Adrenal gland (tissue), 5 donors: ENCODE measurements around the gene TMEM231.

Experiments used
- CTCF ChIP-seq, 6 experiments: fragments of 450-650 bp in 4 of 6; fragments of 200-600 bp in 2 of 6; sonication (generic) in 1 of 6; IDR thresholded peaks; 1 replicate in 5 of 6; 2 replicates in 1 of 6; pipeline versions ENCODE4 v1.5.1 to v1.8.0; 2016 to 2021; ENCODE audit warnings: antibody characterized with exemption in 6 of 6, mild to moderate bottlenecking in 2 of 6, moderate library complexity in 1 of 6
- POLR2A ChIP-seq, 2 donors: fragments of 450-650 bp; IDR thresholded peaks; one replicate each; pipeline ENCODE4 v1.6.1; 2017; ENCODE audit warnings: antibody characterized with exemption in 2 of 2, mild to moderate bottlenecking in 2 of 2, moderate library complexity in 1 of 2
- donor health status: DM: no; HTN: no; CAD: no.

- TF ChIP-seq CTCF (IDR thresholded peaks at IDR 0.05), result no peak
- peak in 1 of 2 donors; percentile 75 for TF ChIP-seq POLR2A (IDR thresholded peaks at IDR 0.05)
These were observed 60.9 kb downstream of the TMEM231 start, which contains the start of gene CHST6 for GRCh38 chr16:75495076-75495674.
